K562 (cell line): ENCODE results near the gene SMIM35. TPM values are rescaled to one million over a fixed set of nuclear protein-coding genes. Genes with fewer than 3 reads are reported as not detected.

Source experiments
- ATAC-seq: fragments of 200-7000 bp; cut with Tn5 transposase; 3 replicates; pipeline ENCODE4 v1.9.1; 2020; ENCODE audit warnings: moderate library complexity
- BruUV-seq: library from RNA; stranded (reverse); fragments of 400-500 nt; replicated peaks from 2 replicates; lab custom pipeline; 2021; lab: Mats Ljungman, UMichigan
- CTCF ChIA-PET: fragments of 300-600 bp; formaldehyde crosslinking; extraction: SDS; loops from one replicate; lab custom pipeline; 2021; ENCODE audit warnings: low intra/inter-chr PET ratio; lab: Yijun Ruan, JAX
- POLR2A ChIA-PET: fragments of 300-600, 350-650 bp; sonication (Branson Sonifier 250); formaldehyde crosslinking; extraction: SDS; loops from one replicate; lab custom pipeline; 2021; ENCODE audit warnings: antibody characterized with exemption, inconsistent platforms; lab: Yijun Ruan, JAX
- DNase-seq, 4 experiments: peaks; one replicate each; pipeline versions ENCODE4 v3.0.0 to v3.0.0-alpha.2; 2011 to 2018; ENCODE audit warnings: low spot score in 3 of 4, mixed read lengths in 3 of 4; ENCODE audit errors: extremely low read depth in 1 of 4
- FAIRE-seq: peaks from 2 replicates; lab custom pipeline; 2011; peaks lifted over from hg19 to GRCh38; lab: Jason Lieb, UNC
- H2AFZ ChIP-seq: 2 replicates; pipeline ENCODE4 v1.6.0; 2011; ENCODE audit warnings: low read depth, low read length, control low read depth, inconsistent platforms
- H3K27ac ChIP-seq: fragments of 200-600 bp; 3 replicates; pipeline ENCODE4 v1.8.0; 2011; ENCODE audit warnings: low read depth, mild to moderate bottlenecking, control low read depth, inconsistent platforms, low read length, moderate library complexity, mixed read lengths; ENCODE audit errors: extremely low read depth
- H3K27me3 ChIP-seq, 2 experiments: fragments of 300-600 bp in 1 of 2; 2 replicates in 1 of 2; 3 replicates in 1 of 2; pipeline versions ENCODE4 v1.6.0 to v1.8.0; 2011; ENCODE audit warnings: inconsistent platforms in 2 of 2, low read length in 2 of 2, mild to moderate bottlenecking in 1 of 2, mixed read lengths in 1 of 2, moderate library complexity in 1 of 2; ENCODE audit not compliant: control insufficient read depth in 2 of 2, insufficient read depth in 2 of 2
- H3K36me3 ChIP-seq: fragments of 300-600 bp; 3 replicates; pipeline ENCODE4 v1.8.0; 2011; ENCODE audit warnings: mild to moderate bottlenecking, low read length, inconsistent platforms; ENCODE audit not compliant: control insufficient read depth, insufficient read depth
- H3K4me1 ChIP-seq, 2 experiments: fragments of 200-600 bp in 1 of 2; replicated peaks in 1 of 2; 2 replicates in 1 of 2; 3 replicates in 1 of 2; pipeline versions ENCODE4 v1.5.1 to v1.8.0; 2011; ENCODE audit warnings: inconsistent platforms in 2 of 2, low read length in 2 of 2, mild to moderate bottlenecking in 1 of 2, mixed read lengths in 1 of 2, moderate library complexity in 1 of 2; ENCODE audit not compliant: control insufficient read depth in 2 of 2, insufficient read depth in 2 of 2
- H3K4me2 ChIP-seq: 2 replicates; pipeline ENCODE4 v1.6.1; 2011; ENCODE audit warnings: low read length, control low read depth, inconsistent platforms, mixed read lengths; ENCODE audit not compliant: insufficient read depth
- H3K4me3 ChIP-seq: fragments of 200-600 bp; sonication (generic), shearing (Covaris generic); 2 replicates; pipeline ENCODE4 v1.5.1; 2016; ENCODE audit warnings: control low read depth, inconsistent platforms
- H3K79me2 ChIP-seq: fragments of 200-600 bp; 3 replicates; pipeline ENCODE4 v1.8.0; 2011; ENCODE audit warnings: low read length, inconsistent platforms; ENCODE audit not compliant: control insufficient read depth, insufficient read depth
- H3K9ac ChIP-seq, 2 experiments: 2 replicates each; pipeline versions ENCODE4 v1.6.0 to v1.6.1; 2011; ENCODE audit warnings: low read depth in 2 of 2, low read length in 2 of 2, control low read depth in 1 of 2, inconsistent platforms in 1 of 2, mild to moderate bottlenecking in 1 of 2, mixed read lengths in 1 of 2; ENCODE audit not compliant: insufficient read depth in 1 of 2
- H3K9me1 ChIP-seq: one replicate; pipeline ENCODE4 v1.6.0; 2011; ENCODE audit warnings: inconsistent platforms, mild to moderate bottlenecking, low read length, moderate library complexity; ENCODE audit not compliant: control insufficient read depth, insufficient read depth
- H3K9me3 ChIP-seq: replicated peaks from 2 replicates; pipeline ENCODE4 v1.5.1; 2011; ENCODE audit warnings: low read depth, low read length, inconsistent platforms; ENCODE audit not compliant: control insufficient read depth, insufficient read depth
- H4K20me1 ChIP-seq: replicated peaks from 2 replicates; pipeline ENCODE4 v1.6.1; 2011; ENCODE audit warnings: low read length, inconsistent platforms, mixed read lengths; ENCODE audit not compliant: control insufficient read depth, insufficient read depth
- DNMT1 ChIP-seq: fragments of 450-650 bp; IDR thresholded peaks from 2 replicates; pipeline ENCODE4 v1.6.1; 2016; ENCODE audit warnings: antibody characterized with exemption, mild to moderate bottlenecking
- NFE2L1 ChIP-seq: fragments of 450-650 bp; IDR thresholded peaks from 2 replicates; pipeline ENCODE4 v1.6.1; 2016; ENCODE audit warnings: missing genetic modification characterization, low read depth, mild to moderate bottlenecking, missing compliant biosample characterization, moderate library complexity, borderline replicate concordance
- NR4A1 ChIP-seq, 2 experiments: fragments of 250-450 bp in 1 of 2; fragments of 450-650 bp in 1 of 2; sonication (Bioruptor Pico) in 1 of 2; IDR thresholded peaks; 2 replicates each; pipeline versions ENCODE4 v1.4.0 to v1.6.1; 2016 to 2020; ENCODE audit warnings: mild to moderate bottlenecking in 2 of 2, missing compliant biosample characterization in 1 of 2, missing genetic modification characterization in 1 of 2, moderate library complexity in 1 of 2
- PRDM10 ChIP-seq: fragments of 450-650 bp; IDR thresholded peaks from 2 replicates; pipeline ENCODE4 v1.6.1; 2018; ENCODE audit not compliant: partially characterized antibody
- TEAD1 ChIP-seq, 2 experiments: fragments of 450-650 bp in 1 of 2; sonication (generic) in 1 of 2; formaldehyde crosslinking; IDR thresholded peaks; 2 replicates each; pipeline versions ENCODE4 v1.4.0 to v1.8.0; 2020 to 2022; ENCODE audit warnings: mild to moderate bottlenecking in 2 of 2, missing genetic modification reagents in 1 of 2
- ZNF197 ChIP-seq: fragments of 200-800 bp; sonication (Bioruptor generic); IDR thresholded peaks from 2 replicates; pipeline ENCODE4 v1.6.1; 2016; ENCODE audit warnings: low read depth, missing genetic modification characterization, missing compliant biosample characterization
- WGBS: fragments of 100-300 bp; shearing (Covaris generic); methylation state at CpG from one replicate; pipeline ENCODE4 v1.1.6; 2016; ENCODE audit warnings: low coverage, mixed read lengths; ENCODE audit not compliant: insufficient coverage; ENCODE audit errors: missing lambda C conversion rate; 5-methylcytosine and 5-hydroxymethylcytosine counted together
- in situ Hi-C: fragments of 300-500 bp; cut with MboI; formaldehyde crosslinking; loops from 4 replicates; pipeline ENCODE4 v1.15.0; 2018; ENCODE audit warnings: inconsistent platforms, mixed read lengths
- intact Hi-C: fragments of 100-400 bp; cut with micrococcal nuclease; formaldehyde crosslinking; loops from 2 replicates; pipeline ENCODE4 v1.14.2; 2022
- polyA plus RNA-seq, 8 experiments: library from polyadenylated mRNA; depleted of rRNA in 4 of 8; stranded (reverse) in 5 of 8; unstranded in 3 of 8; fragments of >200 nt; fragmentation: Nextera tagmentation in 2 of 8; fragmentation: Illumina TruSeq in 1 of 8; extraction: Ambion mirVana in 2 of 8; extraction: Trizol in 1 of 8; gene quantifications; 2 replicates each; pipeline versions ENCODE4 v1.2.1 to v1.2.3, GENCODE V29; 2011 to 2014; ENCODE audit warnings: inconsistent platforms in 1 of 8, missing spikeins in 1 of 8
- total RNA-seq, 7 experiments: library from RNA; depleted of rRNA in 6 of 7; stranded (reverse); fragments of >200 nt in 6 of 7; fragmentation: Illumina TruSeq in 2 of 7; extraction: Trizol in 2 of 7; gene quantifications; 2 replicates each; pipeline versions ENCODE4 v1.2.1 to v1.2.3, GENCODE V29; 2011 to 2021; ENCODE audit warnings: low replicate concordance in 1 of 7
- TF ChIP-seq, protein P1 (sequence below), 3 experiments: IDR thresholded peaks in 2 of 3; conservative IDR thresholded peaks in 1 of 3; 2 replicates each; pipeline ENCODE4 v1.5.1; 2011 to 2012; ENCODE audit warnings: low read length in 3 of 3, mild to moderate bottlenecking in 3 of 3, control low read depth in 2 of 3, improper control_type of control experiment in 1 of 3, inconsistent platforms in 1 of 3, low read depth in 1 of 3, mixed read lengths in 1 of 3, moderate library complexity in 1 of 3; ENCODE audit not compliant: insufficient read depth in 2 of 3

Gene SMIM35
- total and polyA plus RNA-seq, 9 of the 15 experiments (the other 6 are each of a cell fraction or from before 2014, with no cell fraction given), result 0.03 TPM; not detected in 7

DNA sequence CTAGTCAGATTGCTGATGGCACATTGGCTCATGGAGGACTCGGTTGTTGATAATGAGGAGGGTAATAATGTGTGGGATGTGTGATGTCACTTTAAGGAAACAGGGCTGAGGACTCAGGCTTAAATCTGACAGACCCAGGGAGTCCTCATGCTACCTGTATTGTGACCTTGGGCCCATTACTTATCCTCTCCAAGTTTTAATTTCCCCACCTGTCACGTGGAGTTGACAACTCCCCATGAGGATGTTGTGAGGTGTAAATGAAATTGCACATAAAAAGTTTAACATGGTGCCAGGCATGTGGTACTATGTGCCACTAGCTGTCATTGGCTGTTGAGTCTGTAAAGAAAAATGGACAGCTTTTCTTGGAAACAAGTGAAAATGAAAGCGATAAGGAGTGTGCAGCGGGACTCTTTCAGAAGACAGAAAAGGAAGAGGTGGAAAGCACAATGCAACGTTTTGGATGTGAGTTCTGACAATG, 85.2 kb downstream of the SMIM35 start (continued):
- TF ChIP-seq PRDM10 (no peak), TEAD1 (CRISPR knock-in tag; IDR thresholded peaks at IDR 0.05) (no peak)
- TF ChIP-seq, all 486 proteins: peak for 41

DNA sequence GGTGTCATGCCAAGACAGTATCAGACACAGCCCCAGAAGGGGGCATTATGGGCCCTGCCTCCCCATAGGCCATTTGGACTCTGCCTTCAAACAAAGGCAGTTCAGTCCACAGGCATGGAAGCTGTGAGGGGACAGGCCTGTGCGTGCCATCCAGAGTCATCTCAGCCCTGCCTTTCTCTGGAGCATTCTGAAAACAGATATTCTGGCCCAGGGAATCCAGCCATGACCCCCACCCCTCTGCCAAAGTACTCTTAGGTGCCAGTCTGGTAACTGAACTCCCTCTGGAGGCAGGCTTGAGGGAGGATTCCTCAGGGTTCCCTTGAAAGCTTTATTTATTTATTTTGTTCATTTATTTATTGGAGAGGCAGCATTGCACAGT, 85.9 kb downstream of the SMIM35 start:
- Histone ChIP-seq H3K27ac (peak overlapping the region; percentile 90), H2AFZ (peak overlapping the region; percentile 79; the same call in 1 of the 2 replicates), H3K4me2 (no peak overlapping the region), H3K27me3 (no peaks in the 10 kb centered on the region), H3K9ac (peak overlapping the region; percentile 4 to 46; a peak in 2 of 4 replicates), H3K9me1 (no peaks in the 10 kb centered on the region), H3K4me3 (no peak overlapping the region), H3K4me1 (peaks cover 54 to 55% of the 10 kb centered on the region in 2 experiments), H4K20me1 (no peaks in the 10 kb centered on the region), H3K9me3 (no peaks in the 10 kb centered on the region; the same call in 1 of the 2 replicates), H3K79me2 (no peaks in the 10 kb centered on the region), H3K36me3 (peaks cover 11% of the 10 kb centered on the region; the same call in 2 of the 3 replicates)
- FAIRE-seq (no peak), ATAC-seq (no peak), DNase-seq (no peak)
- ChIA-PET POLR2A (interaction anchor here (0.5 to 2.3 kb wide), 8 partner anchors 9 to 191 kb away, joined by 3 to 7 read pairs (median 3); partner anchors contain the start of gene IL10RA), CTCF (no interaction called here)
- intact Hi-C loops (no loop called here), in situ Hi-C loops (no loop called here)
- TF ChIP-seq DNMT1 (no peak), NR4A1 (CRISPR knock-in tag; IDR thresholded peaks at IDR 0.05) (no peak), NR4A1 (tag; IDR thresholded peaks at IDR 0.05) (0 out of 2 replicates have a peak, but pooled peaks have one; percentile 35), NFE2L1 (tag) (no peak), ZNF197 (0 out of 2 replicates have a peak, but pooled peaks have one; percentile 33)
- TF ChIP-seq, protein P1, sequence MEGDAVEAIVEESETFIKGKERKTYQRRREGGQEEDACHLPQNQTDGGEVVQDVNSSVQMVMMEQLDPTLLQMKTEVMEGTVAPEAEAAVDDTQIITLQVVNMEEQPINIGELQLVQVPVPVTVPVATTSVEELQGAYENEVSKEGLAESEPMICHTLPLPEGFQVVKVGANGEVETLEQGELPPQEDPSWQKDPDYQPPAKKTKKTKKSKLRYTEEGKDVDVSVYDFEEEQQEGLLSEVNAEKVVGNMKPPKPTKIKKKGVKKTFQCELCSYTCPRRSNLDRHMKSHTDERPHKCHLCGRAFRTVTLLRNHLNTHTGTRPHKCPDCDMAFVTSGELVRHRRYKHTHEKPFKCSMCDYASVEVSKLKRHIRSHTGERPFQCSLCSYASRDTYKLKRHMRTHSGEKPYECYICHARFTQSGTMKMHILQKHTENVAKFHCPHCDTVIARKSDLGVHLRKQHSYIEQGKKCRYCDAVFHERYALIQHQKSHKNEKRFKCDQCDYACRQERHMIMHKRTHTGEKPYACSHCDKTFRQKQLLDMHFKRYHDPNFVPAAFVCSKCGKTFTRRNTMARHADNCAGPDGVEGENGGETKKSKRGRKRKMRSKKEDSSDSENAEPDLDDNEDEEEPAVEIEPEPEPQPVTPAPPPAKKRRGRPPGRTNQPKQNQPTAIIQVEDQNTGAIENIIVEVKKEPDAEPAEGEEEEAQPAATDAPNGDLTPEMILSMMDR (IDR thresholded peaks at IDR 0.05 in 2 of 3, conservative IDR thresholded peaks at IDR 0.05 in 1 of 3; ENCODE audit: insufficient read depth in 2 of 3, low read depth in 1 of 3, low read length in 3 of 3), result peak in 1 of 3 experiments; percentile 16; a peak in 1 of 6 replicates
- BruUV-seq, result no TSS peak
- 89% methylated on average over 1 of the region's 1 CpG for WGBS
